H1 (cell line): ENCODE results near the gene ABCC2. TPM values are rescaled to one million over a fixed set of nuclear protein-coding genes. Genes with fewer than 3 reads are reported as not detected.

Source experiments
- CTCF ChIA-PET: fragments of 300-600 bp; sonication (Branson Sonifier 250); formaldehyde crosslinking; loops from one replicate; lab custom pipeline; 2021; ENCODE audit not compliant: partially characterized antibody; lab: Charles Lee
- POLR2A ChIA-PET: fragments of 300-600 bp; sonication (Branson Sonifier 250); formaldehyde crosslinking; loops from one replicate; lab custom pipeline; 2021; ENCODE audit warnings: inconsistent platforms; ENCODE audit not compliant: partially characterized antibody; lab: Charles Lee
- DNase-seq, 2 experiments: peaks; one replicate each; pipeline versions ENCODE4 v3.0.0 to v3.0.0-alpha.2; 2010 to 2022; ENCODE audit warnings: low spot score in 2 of 2, low read depth in 1 of 2, mixed read lengths in 1 of 2
- FAIRE-seq: peaks from 2 replicates; lab custom pipeline; 2011; peaks lifted over from hg19 to GRCh38; lab: Jason Lieb, UNC
- H2AFZ ChIP-seq: 2 replicates; pipeline ENCODE4 v1.8.1; 2012; ENCODE audit warnings: low read length, inconsistent platforms
- H2AK5ac ChIP-seq: 2 replicates; pipeline ENCODE4 v1.6.1; 2013; ENCODE audit warnings: low read depth, low read length
- H2BK120ac ChIP-seq: replicated peaks from 2 replicates; pipeline ENCODE3; 2013; ENCODE audit warnings: low read depth, low read length, inconsistent platforms
- H2BK12ac ChIP-seq: 2 replicates; pipeline ENCODE4 v1.6.1; 2013; ENCODE audit warnings: low read depth, low read length
- H2BK15ac ChIP-seq: 2 replicates; pipeline ENCODE4 v1.6.1; 2013; ENCODE audit warnings: low read length
- H2BK20ac ChIP-seq: 2 replicates; pipeline ENCODE4 v1.6.1; 2013; ENCODE audit warnings: low read length
- H2BK5ac ChIP-seq: 2 replicates; pipeline ENCODE4 v1.6.1; 2013; ENCODE audit warnings: low read depth, low read length
- H3K14ac ChIP-seq: 2 replicates; pipeline ENCODE4 v1.6.1; 2013; ENCODE audit warnings: inconsistent platforms; ENCODE audit not compliant: insufficient read length
- H3K18ac ChIP-seq: 2 replicates; pipeline ENCODE4 v1.6.1; 2013; ENCODE audit warnings: low read length; ENCODE audit errors: extremely low read depth
- H3K23ac ChIP-seq: 2 replicates; pipeline ENCODE4 v1.6.1; 2013; ENCODE audit warnings: inconsistent platforms; ENCODE audit not compliant: insufficient read length
- H3K23me2 ChIP-seq: 2 replicates; pipeline ENCODE4 v1.6.1; 2013; ENCODE audit warnings: low read depth, low read length
- H3K27ac ChIP-seq: 2 replicates; pipeline ENCODE4 v1.6.1; 2011; ENCODE audit warnings: low read depth, low read length, inconsistent platforms
- H3K27me3 ChIP-seq, 4 experiments: replicated peaks in 1 of 4; 1 replicate in 1 of 4; 2 replicates in 3 of 4; pipeline versions ENCODE4 v1.6.1 to v1.8.1; 2011 to 2013; ENCODE audit warnings: low read length in 3 of 4, mild to moderate bottlenecking in 3 of 4, inconsistent platforms in 2 of 4, mixed read lengths in 2 of 4, moderate library complexity in 1 of 4; ENCODE audit not compliant: control insufficient read depth in 3 of 4, insufficient read depth in 3 of 4; ENCODE audit errors: extremely low read depth in 1 of 4
- H3K36me3 ChIP-seq, 4 experiments: 2 replicates each; pipeline versions ENCODE4 v1.6.1 to v1.8.1; 2011 to 2013; ENCODE audit warnings: mild to moderate bottlenecking in 4 of 4, low read length in 3 of 4, moderate library complexity in 2 of 4, control low read depth in 1 of 4, inconsistent platforms in 1 of 4; ENCODE audit not compliant: insufficient read depth in 4 of 4, control insufficient read depth in 2 of 4
- H3K4ac ChIP-seq: replicated peaks from 2 replicates; pipeline ENCODE3; 2013; ENCODE audit warnings: low read length, low read depth, mixed read lengths, inconsistent platforms; ENCODE audit not compliant: insufficient read length
- H3K4me1 ChIP-seq, 4 experiments: replicated peaks in 1 of 4; 1 replicate in 1 of 4; 2 replicates in 3 of 4; pipeline versions ENCODE4 v1.6.1 to v1.8.1; 2011 to 2013; ENCODE audit warnings: low read length in 3 of 4, inconsistent platforms in 2 of 4, mixed read lengths in 1 of 4; ENCODE audit not compliant: insufficient read depth in 4 of 4, control insufficient read depth in 3 of 4
- H3K4me2 ChIP-seq, 2 experiments: 2 replicates each; pipeline versions ENCODE4 v1.6.1 to v1.8.1; 2011 to 2013; ENCODE audit warnings: low read depth in 2 of 2, low read length in 2 of 2, control low read depth in 1 of 2, inconsistent platforms in 1 of 2, mild to moderate bottlenecking in 1 of 2; ENCODE audit not compliant: insufficient read depth in 1 of 2
- H3K4me3 ChIP-seq, 4 experiments: fragments of 200-600, 300-600 bp in 1 of 4; sonication (generic), shearing (Covaris generic), sonication (Bioruptor Twin) in 1 of 4; 2 replicates each; pipeline versions ENCODE4 v1.5.1 to v1.8.1; 2011 to 2016; ENCODE audit warnings: low read length in 4 of 4, low read depth in 3 of 4, control low read depth in 2 of 4, inconsistent platforms in 2 of 4, mild to moderate bottlenecking in 2 of 4, mixed read lengths in 1 of 4, moderate library complexity in 1 of 4; ENCODE audit not compliant: insufficient read depth in 2 of 4; ENCODE audit errors: extremely low read depth in 1 of 4
- H3K56ac ChIP-seq: replicated peaks from 2 replicates; pipeline ENCODE3; 2013; ENCODE audit warnings: low read depth, mild to moderate bottlenecking, mixed read lengths, low read length, inconsistent platforms; ENCODE audit not compliant: insufficient read length
- H3K79me1 ChIP-seq: 2 replicates; pipeline ENCODE4 v1.6.1; 2013; ENCODE audit warnings: low read depth, low read length, control low read depth
- H3K79me2 ChIP-seq, 2 experiments: 2 replicates each; pipeline versions ENCODE4 v1.6.1 to v1.8.1; 2012 to 2013; ENCODE audit warnings: low read length in 2 of 2, mild to moderate bottlenecking in 2 of 2, inconsistent platforms in 1 of 2; ENCODE audit not compliant: insufficient read depth in 2 of 2, control insufficient read depth in 1 of 2
- H3K9ac ChIP-seq, 4 experiments: replicated peaks in 1 of 4; 1 replicate in 1 of 4; 2 replicates in 3 of 4; pipeline versions ENCODE4 v1.6.1 to v1.8.1; 2011 to 2013; ENCODE audit warnings: low read depth in 3 of 4, low read length in 3 of 4, control low read depth in 2 of 4, mild to moderate bottlenecking in 2 of 4, moderate library complexity in 2 of 4, inconsistent platforms in 1 of 4; ENCODE audit errors: extremely low read depth in 1 of 4
- H3K9me3 ChIP-seq, 2 experiments: 2 replicates each; pipeline versions ENCODE4 v1.6.1 to v1.8.1; 2012 to 2013; ENCODE audit warnings: mild to moderate bottlenecking in 2 of 2, moderate library complexity in 2 of 2, control low read depth in 1 of 2, inconsistent platforms in 1 of 2, low read depth in 1 of 2, low read length in 1 of 2, mixed read lengths in 1 of 2; ENCODE audit not compliant: insufficient read depth in 2 of 2
- H4K20me1 ChIP-seq, 2 experiments: replicated peaks in 1 of 2; 2 replicates each; pipeline versions ENCODE3 to v1.8.1; 2011 to 2013; ENCODE audit warnings: inconsistent platforms in 2 of 2, low read length in 2 of 2, mild to moderate bottlenecking in 1 of 2; ENCODE audit not compliant: insufficient read depth in 2 of 2, control insufficient read depth in 1 of 2
- H4K5ac ChIP-seq: 2 replicates; pipeline ENCODE4 v1.6.1; 2013; ENCODE audit warnings: low read length, low read depth, mixed read lengths, inconsistent platforms; ENCODE audit not compliant: insufficient read length
- H4K8ac ChIP-seq: 2 replicates; pipeline ENCODE4 v1.8.0; 2013; ENCODE audit warnings: mild to moderate bottlenecking, moderate library complexity, low read length, inconsistent platforms; ENCODE audit not compliant: insufficient read depth; ENCODE audit errors: extremely low read depth
- H4K91ac ChIP-seq: replicated peaks from 2 replicates; pipeline ENCODE3; 2013; ENCODE audit warnings: low read length, mixed read lengths, inconsistent platforms; ENCODE audit not compliant: insufficient read length
- KDM1A ChIP-seq: fragments of 200-600, 300-600 bp; sonication (generic); IDR thresholded peaks from 2 replicates; pipeline ENCODE4 v1.7.1; 2016; ENCODE audit warnings: mild to moderate bottlenecking, low read length, borderline replicate concordance
- RBBP5 ChIP-seq: IDR thresholded peaks from 2 replicates; pipeline ENCODE4 v1.7.1; 2012; ENCODE audit warnings: low read depth, mild to moderate bottlenecking, inconsistent platforms, low read length, moderate library complexity, borderline replicate concordance
- SIN3A ChIP-seq, 2 experiments: IDR thresholded peaks in 1 of 2; conservative IDR thresholded peaks in 1 of 2; 2 replicates each; pipeline ENCODE4 v1.6.1; 2011 to 2012; ENCODE audit warnings: low read length in 2 of 2, improper control_type of control experiment in 1 of 2, low read depth in 1 of 2, mild to moderate bottlenecking in 1 of 2
- SP1 ChIP-seq: IDR thresholded peaks from 2 replicates; pipeline ENCODE4 v1.6.1; 2011; ENCODE audit warnings: low read depth, low read length
- WGBS, 2 experiments: shearing (Covaris generic) in 1 of 2; methylation state at CpG; one replicate each; pipeline versions ENCODE4 v1.1.6 to v1.1.7; 2013 to 2015; ENCODE audit warnings: low lambda C conversion rate in 2 of 2, mixed read lengths in 2 of 2, inconsistent platforms in 1 of 2, low coverage in 1 of 2, missing lambda C conversion rate in 1 of 2; ENCODE audit not compliant: insufficient replicate concordance in 2 of 2, insufficient coverage in 1 of 2, insufficient read length in 1 of 2; ENCODE audit errors: extremely low coverage in 1 of 2, missing lambda C conversion rate in 1 of 2; 5-methylcytosine and 5-hydroxymethylcytosine counted together
- polyA plus RNA-seq, 7 experiments: library from polyadenylated mRNA; depleted of rRNA in 3 of 7; stranded (reverse) in 5 of 7; unstranded in 2 of 7; fragments of >200 nt in 5 of 7; fragments of 200-250 nt in 2 of 7; gene quantifications; 1 replicate in 5 of 7; 2 replicates in 1 of 7; 4 replicates in 1 of 7; pipeline versions ENCODE4 v1.2.1 to v1.2.3, GENCODE V29; 2011 to 2013; ENCODE audit warnings: missing spikeins in 2 of 7, mixed read lengths in 2 of 7
- total RNA-seq: library from RNA; stranded (reverse); fragmentation: NEBNext Ultra II Directional; extraction: Animal tissue kit (Norgen Biotek cat#: 25700); gene quantifications from 2 replicates; pipeline ENCODE4 v1.2.1, GENCODE V29; 2021

ABCC2 gene
- total and polyA plus RNA-seq, 2 of the 8 experiments (the other 6 are each of a cell fraction or from before 2014, with no cell fraction given), result 0.74 to 1.1 TPM

GRCh38 chr10:99804471-99804870, 22.0 kb downstream of the ABCC2 start:
- Histone ChIP-seq H3K4ac (no peak overlapping the region), H3K79me2 (no peaks in the 10 kb centered on the region), H3K27me3 (no peaks in the 10 kb centered on the region), H3K9ac (no peak overlapping the region), H3K14ac (no peak overlapping the region), H2AFZ (no peak overlapping the region), H3K23ac (no peak overlapping the region), H2AK5ac (no peak overlapping the region), H3K27ac (no peak overlapping the region), H3K56ac (no peak overlapping the region), H2BK20ac (no peak overlapping the region), H3K4me1 (no peaks in the 10 kb centered on the region), H4K8ac (no peak overlapping the region), H3K9me3 (no peaks in the 10 kb centered on the region), H3K23me2 (no peaks in the 10 kb centered on the region), H3K4me3 (no peak overlapping the region), H2BK12ac (no peak overlapping the region), H4K5ac (no peak overlapping the region), H3K36me3 (no peaks in the 10 kb centered on the region), H4K20me1 (no peaks in the 10 kb centered on the region), H4K91ac (no peak overlapping the region), H3K79me1 (no peaks in the 10 kb centered on the region), H2BK5ac (no peak overlapping the region), H3K4me2 (no peak overlapping the region), H3K18ac (no peak overlapping the region)
- no peak for FAIRE-seq
- POLR2A ChIA-PET, result no interaction called here
- CTCF ChIA-PET, result interaction anchor here (0.7 kb wide), 1 partner anchor 36 kb away, joined by 3 read pairs; no protein-coding TSS in a partner anchor
- WGBS, 2 experiments, result 92% methylated on average over 3 of the region's 3 CpGs; no CpG with 5 or more reads in 1 of the 2 experiments
- TF ChIP-seq RBBP5 (no peak), SIN3A (conservative IDR thresholded peaks at IDR 0.05 in 1 of 2, IDR thresholded peaks at IDR 0.05 in 1 of 2; ENCODE audit: low read depth in 1 of 2, low read length in 2 of 2) (no peak), KDM1A (no peak), SP1 (no peak)
- TF ChIP-seq, all 59 proteins: peak for 0
- Histone ChIP-seq H2BK15ac (no peak overlapping the region), H2BK120ac (no peak overlapping the region)
- no peak for DNase-seq
